K562 (cell line): Measurements from ENCODE around the gene RPL35. TPM values are rescaled to one million over a fixed set of nuclear protein-coding genes. Genes with fewer than 3 reads are reported as not detected.

ENCODE experiments used
- ATAC-seq: fragments of 200-7000 bp; cut with Tn5 transposase; 3 replicates; pipeline ENCODE4 v1.9.1; 2020; ENCODE audit warnings: moderate library complexity
- BruUV-seq: library from RNA; stranded (reverse); fragments of 400-500 nt; replicated peaks from 2 replicates; lab custom pipeline; 2021; lab: Mats Ljungman, UMichigan
- CTCF ChIA-PET: fragments of 300-600 bp; formaldehyde crosslinking; extraction: SDS; loops from one replicate; lab custom pipeline; 2021; ENCODE audit warnings: low intra/inter-chr PET ratio; lab: Yijun Ruan, JAX
- POLR2A ChIA-PET: fragments of 300-600, 350-650 bp; sonication (Branson Sonifier 250); formaldehyde crosslinking; extraction: SDS; loops from one replicate; lab custom pipeline; 2021; ENCODE audit warnings: antibody characterized with exemption, inconsistent platforms; lab: Yijun Ruan, JAX
- DNase-seq, 4 experiments: peaks; one replicate each; pipeline versions ENCODE4 v3.0.0 to v3.0.0-alpha.2; 2011 to 2018; ENCODE audit warnings: low spot score in 3 of 4, mixed read lengths in 3 of 4; ENCODE audit errors: extremely low read depth in 1 of 4
- FAIRE-seq: peaks from 2 replicates; lab custom pipeline; 2011; peaks lifted over from hg19 to GRCh38; lab: Jason Lieb, UNC
- H2AFZ ChIP-seq: 2 replicates; pipeline ENCODE4 v1.6.0; 2011; ENCODE audit warnings: low read depth, low read length, control low read depth, inconsistent platforms
- H3K27ac ChIP-seq: fragments of 200-600 bp; 3 replicates; pipeline ENCODE4 v1.8.0; 2011; ENCODE audit warnings: low read depth, mild to moderate bottlenecking, control low read depth, inconsistent platforms, low read length, moderate library complexity, mixed read lengths; ENCODE audit errors: extremely low read depth
- H3K27me3 ChIP-seq, 2 experiments: fragments of 300-600 bp in 1 of 2; 2 replicates in 1 of 2; 3 replicates in 1 of 2; pipeline versions ENCODE4 v1.6.0 to v1.8.0; 2011; ENCODE audit warnings: inconsistent platforms in 2 of 2, low read length in 2 of 2, mild to moderate bottlenecking in 1 of 2, mixed read lengths in 1 of 2, moderate library complexity in 1 of 2; ENCODE audit not compliant: control insufficient read depth in 2 of 2, insufficient read depth in 2 of 2
- H3K36me3 ChIP-seq: fragments of 300-600 bp; 3 replicates; pipeline ENCODE4 v1.8.0; 2011; ENCODE audit warnings: mild to moderate bottlenecking, low read length, inconsistent platforms; ENCODE audit not compliant: control insufficient read depth, insufficient read depth
- H3K4me1 ChIP-seq, 2 experiments: fragments of 200-600 bp in 1 of 2; replicated peaks in 1 of 2; 2 replicates in 1 of 2; 3 replicates in 1 of 2; pipeline versions ENCODE4 v1.5.1 to v1.8.0; 2011; ENCODE audit warnings: inconsistent platforms in 2 of 2, low read length in 2 of 2, mild to moderate bottlenecking in 1 of 2, mixed read lengths in 1 of 2, moderate library complexity in 1 of 2; ENCODE audit not compliant: control insufficient read depth in 2 of 2, insufficient read depth in 2 of 2
- H3K4me2 ChIP-seq: 2 replicates; pipeline ENCODE4 v1.6.1; 2011; ENCODE audit warnings: low read length, control low read depth, inconsistent platforms, mixed read lengths; ENCODE audit not compliant: insufficient read depth
- H3K4me3 ChIP-seq: fragments of 200-600 bp; sonication (generic), shearing (Covaris generic); 2 replicates; pipeline ENCODE4 v1.5.1; 2016; ENCODE audit warnings: control low read depth, inconsistent platforms
- H3K79me2 ChIP-seq: fragments of 200-600 bp; 3 replicates; pipeline ENCODE4 v1.8.0; 2011; ENCODE audit warnings: low read length, inconsistent platforms; ENCODE audit not compliant: control insufficient read depth, insufficient read depth
- H3K9ac ChIP-seq, 2 experiments: 2 replicates each; pipeline versions ENCODE4 v1.6.0 to v1.6.1; 2011; ENCODE audit warnings: low read depth in 2 of 2, low read length in 2 of 2, control low read depth in 1 of 2, inconsistent platforms in 1 of 2, mild to moderate bottlenecking in 1 of 2, mixed read lengths in 1 of 2; ENCODE audit not compliant: insufficient read depth in 1 of 2
- H3K9me1 ChIP-seq: one replicate; pipeline ENCODE4 v1.6.0; 2011; ENCODE audit warnings: inconsistent platforms, mild to moderate bottlenecking, low read length, moderate library complexity; ENCODE audit not compliant: control insufficient read depth, insufficient read depth
- H3K9me3 ChIP-seq: replicated peaks from 2 replicates; pipeline ENCODE4 v1.5.1; 2011; ENCODE audit warnings: low read depth, low read length, inconsistent platforms; ENCODE audit not compliant: control insufficient read depth, insufficient read depth
- H4K20me1 ChIP-seq: replicated peaks from 2 replicates; pipeline ENCODE4 v1.6.1; 2011; ENCODE audit warnings: low read length, inconsistent platforms, mixed read lengths; ENCODE audit not compliant: control insufficient read depth, insufficient read depth
- POLR2A ChIP-seq: fragments of 450-650 bp; conservative IDR thresholded peaks from 2 replicates; pipeline ENCODE4 v1.6.1; 2016
- POLR2AphosphoS5 ChIP-seq: IDR thresholded peaks from 2 replicates; pipeline ENCODE4 v1.6.1; 2011; ENCODE audit warnings: mild to moderate bottlenecking, low read depth, low read length, moderate library complexity; ENCODE audit not compliant: control insufficient read depth, insufficient read depth
- POLR2G ChIP-seq: fragments of 200-400 bp; formaldehyde crosslinking; IDR thresholded peaks from 2 replicates; pipeline ENCODE4 v1.6.1; 2017; ENCODE audit warnings: low read depth, mild to moderate bottlenecking, antibody characterized with exemption, low read length, moderate library complexity
- RAD51 ChIP-seq: fragments of 450-650 bp; IDR thresholded peaks from 2 replicates; pipeline ENCODE4 v1.7.1; 2016; ENCODE audit warnings: low read depth, mild to moderate bottlenecking, borderline replicate concordance
- ZNF609 ChIP-seq: sonication (generic); formaldehyde crosslinking; IDR thresholded peaks from 2 replicates; pipeline ENCODE4 v1.8.1; 2023; ENCODE audit warnings: missing genetic modification reagents, mild to moderate bottlenecking, borderline replicate concordance
- WGBS: fragments of 100-300 bp; shearing (Covaris generic); methylation state at CpG from one replicate; pipeline ENCODE4 v1.1.6; 2016; ENCODE audit warnings: low coverage, mixed read lengths; ENCODE audit not compliant: insufficient coverage; ENCODE audit errors: missing lambda C conversion rate; 5-methylcytosine and 5-hydroxymethylcytosine counted together
- in situ Hi-C: fragments of 300-500 bp; cut with MboI; formaldehyde crosslinking; loops from 4 replicates; pipeline ENCODE4 v1.15.0; 2018; ENCODE audit warnings: inconsistent platforms, mixed read lengths
- intact Hi-C: fragments of 100-400 bp; cut with micrococcal nuclease; formaldehyde crosslinking; loops from 2 replicates; pipeline ENCODE4 v1.14.2; 2022
- polyA plus RNA-seq, 8 experiments: library from polyadenylated mRNA; depleted of rRNA in 4 of 8; stranded (reverse) in 5 of 8; unstranded in 3 of 8; fragments of >200 nt; fragmentation: Nextera tagmentation in 2 of 8; fragmentation: Illumina TruSeq in 1 of 8; extraction: Ambion mirVana in 2 of 8; extraction: Trizol in 1 of 8; gene quantifications; 2 replicates each; pipeline versions ENCODE4 v1.2.1 to v1.2.3, GENCODE V29; 2011 to 2014; ENCODE audit warnings: inconsistent platforms in 1 of 8, missing spikeins in 1 of 8
- total RNA-seq, 7 experiments: library from RNA; depleted of rRNA in 6 of 7; stranded (reverse); fragments of >200 nt in 6 of 7; fragmentation: Illumina TruSeq in 2 of 7; extraction: Trizol in 2 of 7; gene quantifications; 2 replicates each; pipeline versions ENCODE4 v1.2.1 to v1.2.3, GENCODE V29; 2011 to 2021; ENCODE audit warnings: low replicate concordance in 1 of 7

The RPL35 gene
- total and polyA plus RNA-seq, 9 of the 15 experiments (the other 6 are each of a cell fraction or from before 2014, with no cell fraction given) = 1,755 to 5,101 (median 3,405) TPM

DNA sequence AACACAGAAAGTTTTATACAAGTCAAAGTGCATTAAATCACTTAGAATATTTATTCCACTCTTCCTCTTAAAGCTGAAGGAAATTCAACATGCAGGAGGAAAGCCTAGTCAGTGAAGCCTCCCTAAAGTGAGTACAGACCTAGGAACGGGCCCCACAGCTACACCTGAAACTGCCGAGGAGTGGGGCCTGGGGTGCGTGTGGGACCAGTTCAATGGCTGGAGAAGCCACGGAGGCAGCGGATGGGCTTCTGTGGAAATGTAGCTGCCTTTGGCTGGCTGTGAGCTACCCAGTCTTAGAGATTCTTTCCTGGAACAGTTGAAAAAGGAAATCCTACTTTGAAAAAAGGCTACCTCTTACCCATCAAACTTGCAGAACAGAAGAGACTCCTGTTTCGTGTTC, 16.8 kb upstream of the RPL35 start:
- Histone ChIP-seq H3K4me2 (no peak overlapping the region), H3K4me1 (no peaks in the 10 kb centered on the region; a peak in 2 of 5 replicates), H3K27ac (no peak overlapping the region), H3K9ac (no peak overlapping the region), H2AFZ (no peak overlapping the region), H3K36me3 (peaks cover 83% of the 10 kb centered on the region), H3K79me2 (peaks cover 23% of the 10 kb centered on the region), H3K9me1 (no peaks in the 10 kb centered on the region), H3K27me3 (no peaks in the 10 kb centered on the region), H3K9me3 (no peaks in the 10 kb centered on the region), H4K20me1 (peaks cover 4% of the 10 kb centered on the region; the same call in 1 of the 2 replicates), H3K4me3 (no peak overlapping the region)
- TF ChIP-seq ZNF609 (CRISPR knock-in tag) = no peak
- TF ChIP-seq POLR2G = peak; percentile 48; the same call in 1 of the 2 replicates
- TF ChIP-seq POLR2AphosphoS5 = peak; percentile 27; the same call in 1 of the 2 replicates
- no peak for TF ChIP-seq RAD51
- TF ChIP-seq POLR2A = peak; percentile 22; the same call in 1 of the 2 replicates
- DNase-seq = no peak
- FAIRE-seq = no peak
- BruUV-seq = TSS peak; percentile 42
- CTCF ChIA-PET = no interaction called here
- WGBS = 84% methylated on average over 6 of the region's 6 CpGs
- in situ Hi-C loops = no loop called here
- POLR2A ChIA-PET = interaction anchor here (0.7 to 4.0 kb wide), 12 partner anchors 8 to 42 kb away, joined by 3 to 30 read pairs (median 6); partner anchors contain the start of genes ARPC5L and RPL35
- intact Hi-C loops = no loop called here
- peak; percentile 18 for ATAC-seq
